Fibroblast of skin of right biceps (primary cell): ENCODE measurements around the gene TBX18.
A peak's percentile ranks its signal among the peaks of the same experiment; 100 is the strongest.

Source experiments
- DNase-seq: peaks from one replicate; pipeline ENCODE4 v3.0.0-alpha.2; 2013

The TBX18 gene

DNA sequence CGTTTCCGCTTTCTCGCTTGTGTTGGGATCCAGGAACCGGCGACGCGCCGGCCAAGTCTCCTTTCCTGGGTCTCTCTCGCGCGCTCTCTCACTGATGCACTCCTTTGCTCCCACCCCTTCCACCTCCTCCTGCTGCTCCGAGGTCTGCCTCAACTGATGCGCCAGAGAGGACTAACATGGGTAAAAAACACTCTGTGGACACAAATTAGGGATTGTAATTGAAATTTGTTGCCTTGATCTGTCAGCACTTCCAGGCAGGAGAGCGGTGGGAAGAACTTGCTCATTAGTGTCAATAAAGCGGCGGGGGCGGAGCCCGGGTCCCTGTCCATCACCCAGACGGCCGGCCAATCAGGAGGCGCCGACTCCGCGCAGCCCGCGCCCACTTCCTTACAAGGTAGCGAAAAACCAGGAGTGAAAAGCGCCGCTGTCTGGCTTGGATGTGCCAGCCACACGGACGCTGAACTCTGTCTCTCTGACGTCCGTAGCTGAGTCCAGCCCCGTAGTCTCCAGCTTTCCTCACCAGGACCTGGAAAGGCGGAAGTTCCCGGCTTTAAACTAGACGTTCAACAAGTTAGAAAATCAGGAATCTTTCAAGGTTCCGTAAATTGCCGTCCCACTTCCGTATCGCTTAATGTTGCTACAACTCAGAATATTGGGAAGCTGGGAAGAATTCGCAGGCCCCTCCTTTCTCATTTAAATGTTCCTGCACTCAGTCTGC is at the start of gene TBX18:
Gene TBX18 (minus strand): TSS at position 267 of the 718 bp plus-strand sequence. CDS start 417 bp downstream, outside the sequence.
- DNase-seq = peak; percentile 99

DNA sequence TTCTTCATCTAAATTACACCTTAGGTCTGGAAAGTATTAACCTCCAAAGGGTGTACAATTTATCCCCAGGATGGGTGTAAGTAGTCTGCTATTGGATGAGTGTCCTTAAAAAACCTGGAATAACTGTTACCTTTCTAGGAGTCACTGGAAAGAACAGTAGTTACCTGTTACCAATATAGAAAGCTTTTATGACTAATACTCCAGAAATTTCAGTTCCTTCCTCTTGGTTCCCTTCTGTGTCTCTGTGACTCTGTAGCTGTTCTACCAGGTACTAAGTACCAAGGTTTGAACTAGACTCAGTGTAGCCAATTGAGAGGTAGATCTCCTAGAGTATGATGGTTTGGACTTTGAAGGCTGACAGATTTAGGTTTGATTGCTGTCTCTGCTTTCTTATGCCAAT is 47.0 kb upstream of the TBX18 start:
- no peak for DNase-seq

DNA sequence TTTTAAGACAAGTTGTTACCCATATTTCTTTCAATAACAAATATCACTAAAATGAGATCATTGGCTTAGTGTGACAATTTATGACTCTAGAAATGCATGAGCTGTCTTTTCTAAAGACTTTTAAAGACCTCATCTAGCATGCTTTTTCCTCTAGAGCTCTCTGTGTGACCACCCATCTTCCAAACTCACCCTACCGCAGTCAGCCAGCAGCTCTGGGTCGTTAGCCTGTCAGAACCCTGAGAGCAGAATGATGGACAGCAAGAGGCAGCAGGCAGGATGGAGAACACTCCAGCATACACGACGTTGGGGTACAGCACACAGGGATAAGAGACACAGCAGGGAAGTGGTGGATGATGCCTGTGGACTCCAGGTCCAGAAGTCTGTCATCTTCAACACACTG is 45.1 kb upstream of the TBX18 start:
- no peak for DNase-seq

DNA sequence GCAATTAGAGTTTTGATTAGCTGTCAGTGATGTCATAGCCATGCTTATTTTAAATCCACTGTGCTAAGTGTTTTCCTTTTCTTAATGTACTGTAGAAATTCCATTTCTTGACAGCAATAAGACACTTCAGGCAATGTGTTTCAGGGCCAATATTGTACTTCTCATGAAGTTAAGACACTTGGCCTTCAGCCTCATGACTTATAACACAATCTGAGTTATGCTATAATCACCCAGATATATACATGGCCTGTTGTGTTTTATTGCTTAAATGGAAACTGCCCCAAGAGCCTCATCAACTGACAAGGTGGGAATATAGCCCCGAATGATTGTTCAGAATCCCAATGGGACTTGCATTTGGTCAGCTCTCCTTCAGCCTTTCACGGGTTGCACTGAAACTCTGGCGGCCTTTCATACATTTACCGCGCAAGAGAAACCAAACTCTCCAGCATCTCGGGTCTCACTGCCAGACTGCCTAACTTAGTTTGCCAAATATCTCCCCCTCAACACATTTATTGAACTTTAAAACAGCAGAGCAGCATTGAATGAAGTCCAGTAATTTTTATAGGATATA is 44.2 kb upstream of the TBX18 start:
- no peak for DNase-seq

DNA sequence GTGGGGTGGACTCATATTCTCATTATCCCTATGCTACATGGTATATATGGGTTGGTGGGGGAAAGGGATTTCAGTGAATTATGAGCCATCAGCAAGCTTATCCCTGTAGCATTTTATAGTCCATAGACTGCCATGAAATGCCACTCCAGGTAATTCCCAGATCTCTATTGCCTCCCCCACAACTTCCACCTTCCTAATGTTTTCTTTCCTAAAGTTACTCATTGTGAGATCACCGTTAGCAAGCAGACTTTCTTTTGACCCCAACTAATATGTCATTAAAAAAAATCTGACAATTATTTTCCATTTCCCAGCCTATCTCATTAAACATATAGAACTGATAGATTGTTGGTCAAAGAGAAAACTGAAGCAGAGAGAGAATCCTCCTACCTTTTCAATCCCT is 40.7 kb upstream of the TBX18 start:
- no peak for DNase-seq

DNA sequence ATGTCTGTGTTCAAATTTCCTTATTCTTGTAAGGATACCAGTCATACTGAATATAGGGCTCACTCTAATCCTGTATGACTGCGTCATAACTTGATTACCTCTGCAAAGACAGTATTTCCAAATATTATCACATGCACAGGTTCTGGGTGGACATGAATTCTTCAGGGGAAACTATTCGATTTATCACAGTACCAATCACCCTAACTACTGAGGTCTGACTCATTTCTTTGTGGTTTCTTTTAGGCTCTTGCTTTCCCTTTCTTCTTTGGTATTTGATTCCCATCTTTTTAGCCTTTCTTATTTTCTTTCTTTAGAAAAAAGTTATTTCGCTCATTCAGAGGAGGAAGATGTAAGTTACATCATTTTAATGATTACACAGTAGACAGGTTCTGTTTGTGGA is 40.3 kb upstream of the TBX18 start:
- DNase-seq = peak; percentile 61

DNA sequence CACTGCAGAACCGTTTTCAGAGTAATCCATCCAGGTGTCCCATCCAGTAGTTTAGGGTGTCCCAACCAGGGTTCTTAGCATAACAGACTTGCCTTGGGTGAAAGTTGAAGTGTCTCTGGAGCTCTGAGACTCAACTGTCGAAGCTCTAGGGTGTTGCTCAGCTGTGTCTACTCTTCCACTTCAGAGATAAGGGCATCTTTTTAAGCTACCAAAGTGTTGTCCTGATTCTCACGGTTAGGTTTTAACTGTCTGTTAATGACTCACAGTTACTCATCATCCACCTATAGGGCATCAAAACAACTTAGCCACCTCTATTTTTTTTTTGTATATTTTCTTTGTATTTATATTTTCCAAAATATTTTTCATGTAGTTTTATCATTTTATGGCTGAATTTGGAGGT is 36.9 kb upstream of the TBX18 start:
- no peak for DNase-seq

DNA sequence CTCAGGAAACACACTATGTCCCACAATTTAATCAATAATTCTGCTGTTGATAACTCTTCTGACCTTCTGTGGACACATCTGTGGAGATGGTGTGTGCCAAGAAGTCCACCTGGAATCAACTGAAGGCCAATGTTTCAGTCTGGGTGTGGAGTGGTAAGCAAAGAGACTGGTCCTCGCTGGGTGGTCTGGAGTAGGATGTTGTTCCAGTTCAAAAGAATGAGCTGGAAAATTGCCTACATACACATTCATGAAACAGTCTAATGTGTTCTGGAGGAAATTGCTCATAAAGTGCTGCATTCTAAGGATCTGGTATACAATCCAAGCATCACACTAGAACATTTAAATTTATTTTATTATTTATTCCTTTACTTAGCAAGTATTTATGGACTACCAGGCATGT is 33.9 kb upstream of the TBX18 start:
- peak; percentile 75 for DNase-seq

DNA sequence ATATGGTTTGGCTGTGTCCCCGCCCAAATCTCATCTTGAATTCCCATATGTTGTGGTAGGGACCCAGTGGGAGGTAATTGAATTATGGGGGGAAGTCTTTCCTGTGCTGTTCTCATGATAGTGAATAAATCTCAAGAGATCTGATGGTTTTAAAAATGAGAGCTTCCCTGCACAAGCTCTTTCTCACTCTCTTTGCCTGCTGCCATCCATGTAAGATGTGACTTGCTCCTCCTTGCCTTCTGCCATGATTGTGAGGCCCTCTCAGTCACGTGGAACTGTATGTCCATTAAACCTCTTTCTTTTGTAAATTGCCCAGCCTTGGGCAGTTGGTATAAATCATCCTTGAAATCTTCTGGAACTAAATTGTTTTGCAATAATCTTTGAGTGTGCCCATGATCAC is 31.9 kb upstream of the TBX18 start:
- DNase-seq = no peak

DNA sequence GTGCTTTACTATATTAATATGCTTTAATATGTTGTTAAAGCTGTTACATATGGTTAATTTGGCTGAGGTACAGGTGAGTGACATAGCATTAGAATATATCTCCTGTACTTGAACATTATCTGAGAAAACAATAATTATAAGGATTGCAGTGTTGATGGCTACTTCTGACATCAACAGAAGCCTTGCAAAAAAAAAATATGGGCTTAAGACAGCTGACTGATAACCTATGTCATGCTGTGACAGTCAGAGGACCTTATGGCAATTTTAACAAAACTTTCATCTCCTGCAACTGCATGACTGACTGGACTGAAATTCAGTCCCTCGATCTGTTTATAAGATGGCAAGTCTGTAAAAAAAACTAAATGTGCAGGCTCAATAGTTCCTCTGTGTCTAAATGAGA is 27.5 kb upstream of the TBX18 start:
- no peak for DNase-seq

DNA sequence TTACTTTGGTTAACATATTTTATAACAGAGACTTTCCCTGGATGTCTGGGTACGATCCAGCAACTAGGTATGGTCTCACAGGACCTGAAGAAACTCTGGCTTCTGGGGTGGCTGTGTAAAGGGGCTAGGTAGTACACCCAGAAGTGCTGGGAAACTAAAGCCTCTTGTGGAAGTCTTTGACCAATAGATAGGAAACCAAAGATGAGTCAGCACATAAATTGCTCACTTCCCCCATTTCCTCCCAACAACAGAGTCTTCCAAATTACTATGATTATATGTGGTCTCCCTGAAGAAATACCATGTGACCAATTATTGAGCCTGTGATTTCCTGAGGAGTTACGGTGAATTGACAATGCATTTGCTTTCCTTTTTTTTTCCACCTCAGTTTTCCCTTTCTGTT is 26.8 kb upstream of the TBX18 start:
- peak; percentile 56 for DNase-seq

DNA sequence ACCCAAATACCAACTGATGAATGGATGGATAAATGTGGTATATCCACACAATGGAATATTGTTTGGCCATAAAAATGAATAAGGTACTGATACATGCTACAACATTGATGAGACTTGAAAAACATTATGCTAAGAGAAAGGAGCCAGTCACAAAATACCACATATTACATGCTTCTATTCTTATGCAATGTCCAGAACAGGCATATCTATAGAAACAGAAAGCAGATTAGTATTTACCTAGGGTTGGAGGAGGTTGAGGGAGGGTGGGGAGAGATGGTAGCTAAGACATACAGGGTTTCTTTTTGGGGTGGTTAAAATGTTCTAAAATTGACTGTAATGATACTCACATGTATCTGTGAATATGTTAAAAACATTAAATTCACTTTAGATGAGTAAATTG is 24.8 kb upstream of the TBX18 start:
- no peak for DNase-seq

DNA sequence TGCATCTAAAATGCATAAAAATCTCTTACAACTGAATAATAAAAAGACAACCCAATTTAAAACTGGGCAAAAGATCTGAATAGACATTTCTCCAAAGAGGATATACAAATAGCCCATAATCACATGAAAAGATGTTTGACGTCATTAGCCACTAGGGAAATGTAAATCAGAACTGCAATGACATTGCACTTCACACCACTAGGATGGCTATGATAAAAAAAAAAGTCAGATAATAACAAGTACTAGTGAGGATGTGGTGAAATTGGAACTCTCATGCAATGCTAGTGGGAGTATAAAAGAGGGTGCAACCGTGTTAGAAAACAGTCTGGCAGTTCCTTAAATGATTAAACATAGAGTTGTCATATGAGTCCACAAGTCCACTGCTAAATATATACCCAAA is 24.3 kb upstream of the TBX18 start:
- no peak for DNase-seq

DNA sequence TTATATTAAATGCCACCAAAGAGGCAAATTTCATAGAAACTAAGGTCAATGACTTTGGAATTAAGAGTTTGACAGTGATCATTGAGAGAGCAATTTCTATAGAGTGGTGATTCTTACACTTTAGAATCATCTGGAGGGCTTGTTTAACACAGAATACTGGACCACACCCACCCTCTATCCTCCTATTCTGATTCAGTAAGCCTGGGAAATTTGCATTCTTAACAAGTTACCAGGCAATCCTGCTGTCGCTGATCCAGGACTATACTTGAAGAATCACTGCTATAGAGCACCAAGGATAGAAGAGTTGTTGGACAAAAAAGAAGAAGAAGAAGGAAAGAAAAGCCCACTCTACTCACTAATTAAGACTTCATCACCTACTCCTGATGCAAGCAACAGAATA is 21.3 kb upstream of the TBX18 start:
- peak; percentile 53 for DNase-seq

DNA sequence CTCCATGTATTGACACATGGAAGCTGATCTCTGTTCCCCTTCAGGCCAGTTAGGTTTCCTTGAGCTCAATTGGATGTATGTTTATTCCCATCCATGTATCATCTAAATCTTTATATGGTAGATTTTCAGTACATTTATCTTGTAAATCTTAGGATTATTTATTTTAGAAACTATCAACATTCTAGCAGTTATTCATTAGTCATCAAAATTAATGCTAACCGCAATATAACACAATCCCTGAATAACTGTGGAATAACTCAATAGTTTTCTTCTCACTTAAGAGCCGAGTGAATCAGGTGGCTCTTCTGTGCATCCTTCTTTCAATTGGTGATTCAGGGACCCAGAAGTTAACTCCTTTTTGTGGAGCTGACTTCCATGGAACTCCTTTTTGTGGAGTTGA is 15.5 kb upstream of the TBX18 start:
- no peak for DNase-seq

DNA sequence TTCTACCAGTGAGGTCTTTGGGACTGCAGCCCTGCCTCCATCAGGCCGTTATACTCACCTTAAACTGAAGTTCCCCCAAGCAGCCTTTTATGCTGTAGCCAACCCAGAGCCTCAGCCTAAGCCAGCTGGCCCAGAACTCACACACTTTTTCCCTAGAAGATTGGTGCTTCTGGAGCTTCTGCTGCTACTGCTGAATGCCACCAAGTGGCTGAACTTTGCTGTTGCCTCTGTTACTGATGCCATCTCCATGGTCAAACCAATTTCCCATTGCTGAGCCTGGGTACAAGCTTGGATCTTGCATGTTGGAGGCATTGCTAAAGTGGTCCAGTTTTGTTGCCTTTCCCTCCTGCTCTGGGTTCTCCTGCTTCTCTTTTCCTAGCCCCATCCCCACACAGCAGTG is 15.0 kb upstream of the TBX18 start:
- no peak for DNase-seq

DNA sequence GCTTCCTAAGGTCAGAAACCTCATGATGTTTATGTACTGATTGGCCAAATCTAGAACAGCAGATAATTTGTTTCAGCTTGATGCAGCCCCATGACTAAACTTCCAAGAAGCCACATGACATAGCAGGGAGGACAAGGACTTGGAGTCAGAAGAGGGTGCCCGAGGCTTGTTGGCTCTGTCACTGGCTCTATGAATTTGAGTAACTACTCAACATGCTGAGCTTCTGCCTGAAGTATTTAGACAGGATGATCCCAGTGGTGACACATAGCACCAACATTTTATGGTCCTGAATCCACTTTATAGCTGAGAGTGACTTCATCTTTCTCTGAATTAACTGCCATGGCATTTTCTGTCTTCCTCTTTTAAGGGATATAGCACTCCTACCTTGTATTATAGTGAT is 13.5 kb upstream of the TBX18 start:
- DNase-seq = peak; percentile 83

DNA sequence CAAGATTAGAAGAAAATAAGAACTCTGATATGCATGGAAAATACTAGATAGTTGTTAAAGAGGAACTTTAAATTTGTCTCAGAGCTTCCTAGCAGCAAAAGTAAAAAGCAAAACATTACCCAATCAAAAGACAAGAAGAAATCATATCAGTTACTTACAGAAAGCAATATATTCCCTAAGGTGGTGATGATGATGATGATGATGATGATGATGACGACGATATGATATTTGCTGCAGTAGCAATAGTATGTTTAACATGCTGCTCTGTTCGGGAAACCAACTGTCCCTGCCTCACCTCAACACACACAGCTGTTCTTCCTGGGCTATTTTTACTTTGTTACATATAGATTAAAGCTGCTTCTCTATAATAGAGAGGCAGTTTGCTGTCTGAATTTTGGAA is 12.0 kb upstream of the TBX18 start:
- DNase-seq = no peak

DNA sequence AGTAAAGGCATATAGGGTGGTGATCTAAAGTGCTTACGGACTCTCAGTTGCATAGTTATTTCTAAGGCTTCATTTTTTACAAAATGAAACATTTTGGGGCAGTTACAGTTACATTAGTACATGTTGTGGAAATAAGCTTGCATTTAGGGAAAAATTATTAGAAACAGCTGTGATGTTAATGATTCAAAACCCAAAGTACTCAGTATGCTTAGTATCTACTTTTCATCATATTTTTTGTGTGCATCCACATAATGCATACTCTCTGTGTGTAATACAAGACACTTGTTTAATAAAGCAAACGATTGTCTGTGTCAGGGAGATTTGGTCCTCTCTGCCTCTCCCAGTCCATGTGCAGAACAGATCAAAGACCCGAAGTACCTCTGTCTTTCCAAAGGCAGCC is 11.4 kb upstream of the TBX18 start:
- no peak for DNase-seq

DNA sequence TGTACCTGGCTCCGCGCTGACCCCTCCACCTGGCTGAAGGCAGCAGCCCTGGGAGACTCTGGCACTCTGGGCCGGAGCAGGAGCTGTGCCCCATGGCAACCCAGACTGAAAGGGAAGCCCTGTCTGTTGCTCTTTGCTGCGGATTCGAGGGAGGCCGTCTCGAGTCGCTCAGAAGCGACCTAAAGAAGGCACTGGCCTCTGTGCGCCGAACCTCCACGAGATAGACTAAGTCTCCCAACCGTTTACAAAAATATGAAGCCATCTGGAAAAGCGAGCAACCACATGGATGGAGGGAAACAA is 10.5 kb upstream of the TBX18 start:
- no peak for DNase-seq

DNA sequence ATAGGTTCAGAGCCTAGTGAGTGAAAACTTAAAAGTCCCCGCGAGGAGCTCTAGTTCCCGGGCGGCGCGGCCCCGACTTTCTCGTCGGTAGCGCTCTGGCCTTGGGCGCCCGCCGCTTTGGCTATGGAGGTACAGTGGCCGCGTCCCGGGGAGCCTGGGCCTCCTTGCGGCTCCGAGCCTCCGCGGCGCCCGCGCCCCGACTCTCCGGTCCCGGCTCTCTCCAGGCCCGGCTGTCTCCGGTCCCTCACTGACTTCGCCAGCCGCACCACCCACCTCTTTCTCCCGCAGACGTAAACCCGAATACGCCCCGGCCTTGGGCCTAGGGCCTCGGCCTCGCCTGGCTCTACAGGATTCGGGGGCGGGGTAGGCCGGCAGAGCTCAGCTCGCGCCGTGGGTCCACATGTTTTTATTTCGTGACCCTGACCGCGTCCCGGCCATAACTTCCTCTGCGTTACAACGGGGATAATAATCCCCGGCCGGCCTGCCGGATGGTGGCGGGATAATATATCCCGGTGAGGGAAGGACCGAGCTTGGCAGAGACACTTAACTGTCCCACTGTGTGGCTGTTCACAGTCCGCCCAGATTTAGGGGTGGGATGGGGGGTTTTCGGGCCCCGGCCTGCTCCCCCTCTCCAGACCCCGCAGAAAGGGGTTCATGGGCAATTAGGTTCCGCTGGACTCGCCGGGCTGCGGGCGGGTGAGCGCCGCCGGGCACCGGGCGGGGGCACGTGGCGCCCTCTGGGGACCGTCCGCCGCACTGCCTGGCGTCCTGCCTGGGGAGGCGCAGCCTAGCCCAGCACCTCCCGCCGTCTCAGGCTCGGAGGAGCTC is 10.0 kb upstream of the TBX18 start:
- DNase-seq = peak; percentile 67

DNA sequence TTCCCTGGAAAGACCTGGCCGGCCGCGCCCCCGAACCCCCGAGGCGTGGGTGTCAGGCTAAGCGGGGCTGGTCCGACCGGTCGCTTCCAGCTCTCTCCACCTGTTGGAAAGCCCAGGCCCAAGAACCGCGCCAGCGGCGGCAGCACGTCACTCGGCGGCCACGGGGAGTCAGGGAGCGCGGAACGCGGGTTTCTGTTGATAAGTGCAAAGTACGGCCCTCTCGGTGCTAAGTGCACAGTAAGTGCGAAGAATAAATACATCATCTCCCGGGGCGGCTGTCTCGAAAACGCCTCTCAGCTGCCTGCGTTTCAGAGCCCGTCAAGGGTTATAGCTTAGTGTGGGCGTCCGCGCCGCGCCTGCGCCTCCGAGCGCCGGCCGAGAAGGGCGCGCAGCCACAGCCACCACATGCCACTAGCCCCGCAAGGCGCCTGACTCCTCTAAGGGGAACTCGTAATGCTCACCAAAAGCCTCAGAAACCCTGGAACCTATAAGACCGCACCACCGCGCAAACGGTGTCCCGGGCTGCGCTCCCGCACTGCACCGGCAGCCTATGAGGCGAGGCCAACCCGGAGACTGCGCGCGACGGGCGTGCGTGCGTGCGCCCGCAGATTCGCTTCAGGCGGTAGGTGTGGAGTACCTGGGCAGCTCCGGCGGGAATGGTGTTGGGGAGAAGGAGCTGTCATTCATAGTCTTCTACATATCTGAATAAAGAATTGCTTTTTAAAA is 9.2 kb upstream of the TBX18 start:
- peak; percentile 58 for DNase-seq

DNA sequence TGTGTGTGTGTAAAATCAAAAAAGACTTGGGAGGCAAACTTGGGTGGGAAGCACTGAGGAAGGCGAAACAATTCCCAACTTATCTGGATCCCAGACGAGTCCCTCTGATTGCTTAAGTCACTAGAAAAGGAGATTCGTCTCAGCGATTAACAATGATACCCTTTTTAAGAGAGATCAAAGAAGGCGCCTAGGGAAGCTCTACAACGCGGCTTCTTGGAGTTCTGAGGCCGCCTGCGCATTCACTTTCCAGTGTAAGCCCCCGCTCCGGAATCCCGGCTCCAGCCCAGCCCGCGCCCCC is 8.7 kb upstream of the TBX18 start:
- no peak for DNase-seq
